Uterus (tissue), 2 donors: ENCODE measurements around the gene HNRNPA1.

ENCODE experiments used
- POLR2A ChIP-seq, 2 donors: fragments of 450-650 bp; IDR thresholded peaks; one replicate each; pipeline ENCODE4 v1.6.1; 2016; ENCODE audit warnings: antibody characterized with exemption in 2 of 2, mild to moderate bottlenecking in 1 of 2, moderate library complexity in 1 of 2
- TF ChIP-seq, protein P1 (sequence below), 4 experiments: fragments of 200-600 bp in 2 of 4; fragments of 450-650 bp in 2 of 4; sonication (generic) in 2 of 4; IDR thresholded peaks; one replicate each; pipeline ENCODE4 v1.5.1; 2016 to 2019; ENCODE audit warnings: antibody characterized with exemption in 4 of 4, mild to moderate bottlenecking in 2 of 4, moderate library complexity in 1 of 4

- TF ChIP-seq, protein P1, sequence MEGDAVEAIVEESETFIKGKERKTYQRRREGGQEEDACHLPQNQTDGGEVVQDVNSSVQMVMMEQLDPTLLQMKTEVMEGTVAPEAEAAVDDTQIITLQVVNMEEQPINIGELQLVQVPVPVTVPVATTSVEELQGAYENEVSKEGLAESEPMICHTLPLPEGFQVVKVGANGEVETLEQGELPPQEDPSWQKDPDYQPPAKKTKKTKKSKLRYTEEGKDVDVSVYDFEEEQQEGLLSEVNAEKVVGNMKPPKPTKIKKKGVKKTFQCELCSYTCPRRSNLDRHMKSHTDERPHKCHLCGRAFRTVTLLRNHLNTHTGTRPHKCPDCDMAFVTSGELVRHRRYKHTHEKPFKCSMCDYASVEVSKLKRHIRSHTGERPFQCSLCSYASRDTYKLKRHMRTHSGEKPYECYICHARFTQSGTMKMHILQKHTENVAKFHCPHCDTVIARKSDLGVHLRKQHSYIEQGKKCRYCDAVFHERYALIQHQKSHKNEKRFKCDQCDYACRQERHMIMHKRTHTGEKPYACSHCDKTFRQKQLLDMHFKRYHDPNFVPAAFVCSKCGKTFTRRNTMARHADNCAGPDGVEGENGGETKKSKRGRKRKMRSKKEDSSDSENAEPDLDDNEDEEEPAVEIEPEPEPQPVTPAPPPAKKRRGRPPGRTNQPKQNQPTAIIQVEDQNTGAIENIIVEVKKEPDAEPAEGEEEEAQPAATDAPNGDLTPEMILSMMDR (IDR thresholded peaks at IDR 0.05) = no peak
- no peak for TF ChIP-seq POLR2A (IDR thresholded peaks at IDR 0.05)
Observed at GRCh38 chr12:54303640-54304039, 23.1 kb downstream of the HNRNPA1 start.
